Measurements from ENCODE around the gene RASGEF1C. TPM values are rescaled to one million over a fixed set of nuclear protein-coding genes. Genes with fewer than 3 reads are reported as not detected.

Gene RASGEF1C
- total and polyA plus RNA-seq, 2 of the 13 experiments (the other 11 are each of a cell fraction or from before 2014, with no cell fraction given), result not detected

DNA sequence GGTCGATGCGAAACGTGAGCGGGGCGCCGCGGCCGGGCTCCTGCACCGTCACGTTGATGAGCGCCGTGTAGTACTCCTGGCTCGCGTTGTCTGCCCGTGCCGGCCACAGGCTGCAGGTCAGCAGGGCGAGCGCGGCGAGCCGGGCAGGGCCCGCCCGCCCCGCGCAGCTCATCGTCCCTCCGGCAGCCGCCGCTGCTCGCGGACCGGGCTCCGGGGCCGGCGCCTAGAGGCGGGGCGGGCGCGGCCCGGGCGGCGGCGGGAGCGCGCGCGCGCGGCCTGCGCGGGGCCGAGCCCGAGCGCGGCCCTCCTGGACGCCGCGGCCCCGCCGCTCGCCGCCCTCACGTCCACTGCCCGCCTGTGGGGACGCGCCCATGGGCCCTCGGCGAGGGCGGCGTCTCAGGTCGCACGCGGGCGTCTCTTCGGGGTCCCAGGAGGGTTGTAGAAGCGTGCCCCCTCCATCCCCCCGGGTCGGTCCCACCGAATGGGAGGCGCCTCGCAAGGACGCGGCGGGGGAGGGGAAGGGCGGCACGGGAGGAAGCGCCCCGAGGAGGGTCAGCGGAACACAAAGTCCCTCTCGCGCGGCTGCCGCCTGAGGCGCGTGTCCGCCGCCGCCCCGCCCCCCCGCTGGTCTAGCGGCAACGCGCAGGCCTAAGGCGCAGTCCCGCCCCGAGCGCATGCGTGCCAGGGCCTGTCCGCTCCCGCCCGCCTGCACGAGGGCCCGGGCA, 137.3 kb downstream of the RASGEF1C start, which contains the start of gene RNF130 (continued):
- TF ChIP-seq, protein P1, sequence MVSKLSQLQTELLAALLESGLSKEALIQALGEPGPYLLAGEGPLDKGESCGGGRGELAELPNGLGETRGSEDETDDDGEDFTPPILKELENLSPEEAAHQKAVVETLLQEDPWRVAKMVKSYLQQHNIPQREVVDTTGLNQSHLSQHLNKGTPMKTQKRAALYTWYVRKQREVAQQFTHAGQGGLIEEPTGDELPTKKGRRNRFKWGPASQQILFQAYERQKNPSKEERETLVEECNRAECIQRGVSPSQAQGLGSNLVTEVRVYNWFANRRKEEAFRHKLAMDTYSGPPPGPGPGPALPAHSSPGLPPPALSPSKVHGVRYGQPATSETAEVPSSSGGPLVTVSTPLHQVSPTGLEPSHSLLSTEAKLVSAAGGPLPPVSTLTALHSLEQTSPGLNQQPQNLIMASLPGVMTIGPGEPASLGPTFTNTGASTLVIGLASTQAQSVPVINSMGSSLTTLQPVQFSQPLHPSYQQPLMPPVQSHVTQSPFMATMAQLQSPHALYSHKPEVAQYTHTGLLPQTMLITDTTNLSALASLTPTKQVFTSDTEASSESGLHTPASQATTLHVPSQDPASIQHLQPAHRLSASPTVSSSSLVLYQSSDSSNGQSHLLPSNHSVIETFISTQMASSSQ (IDR thresholded peaks at IDR 0.05; ENCODE audit: low read depth), result no peak
- TF ChIP-seq, protein P1 (CRISPR knock-in tag; IDR thresholded peaks at IDR 0.05; ENCODE audit: borderline replicate concordance), result peak; percentile 47
- TF ChIP-seq ZNF580 (CRISPR knock-in tag; IDR thresholded peaks at IDR 0.05; ENCODE audit: borderline replicate concordance, low read depth) (peak; percentile 98; the same call in 1 of the 2 replicates), POLR2AphosphoS5 (IDR thresholded peaks at IDR 0.05; ENCODE audit: low read depth, low read length) (peak; percentile 53), ARNTL (CRISPR knock-in tag; IDR thresholded peaks at IDR 0.05) (peak; percentile 35; the same call in 1 of the 2 replicates), CC2D1A (CRISPR knock-in tag; IDR thresholded peaks at IDR 0.05) (peak; percentile 98; the same call in 1 of the 2 replicates), ZNF737 (CRISPR knock-in tag; IDR thresholded peaks at IDR 0.05; ENCODE audit: borderline replicate concordance) (no peak), ZNF790 (CRISPR knock-in tag; IDR thresholded peaks at IDR 0.05; ENCODE audit: borderline replicate concordance) (peak; percentile 93; the same call in 1 of the 2 replicates), TBL1XR1 (IDR thresholded peaks at IDR 0.05; ENCODE audit: borderline replicate concordance, low read length, partially characterized antibody) (no peak), BRF2 (CRISPR knock-in tag; IDR thresholded peaks at IDR 0.05) (peak; percentile 100), TSC22D2 (CRISPR knock-in tag; IDR thresholded peaks at IDR 0.05; ENCODE audit: borderline replicate concordance) (peak; percentile 98), NKX3-1 (CRISPR knock-in tag; IDR thresholded peaks at IDR 0.05) (peak; percentile 99), ZNF343 (CRISPR knock-in tag; IDR thresholded peaks at IDR 0.05) (peak; percentile 96), MXI1 (IDR thresholded peaks at IDR 0.05; ENCODE audit: borderline replicate concordance, low read depth, low read length) (peak; percentile 33; the same call in 1 of the 3 replicates), DMAP1 (CRISPR knock-in tag; IDR thresholded peaks at IDR 0.05) (peak; percentile 71; the same call in 1 of the 2 replicates), ZNF543 (CRISPR knock-in tag; IDR thresholded peaks at IDR 0.05) (peak; percentile 92; the same call in 1 of the 2 replicates), GATAD2A (CRISPR knock-in tag; IDR thresholded peaks at IDR 0.05) (no peak; the same call in 1 of the 2 replicates), LCORL (IDR thresholded peaks at IDR 0.05) (no peak), LCORL (CRISPR knock-in tag; IDR thresholded peaks at IDR 0.05) (0 out of 2 replicates have a peak, but pooled peaks have one; percentile 19), KLF12 (CRISPR knock-in tag; IDR thresholded peaks at IDR 0.05; ENCODE audit: borderline replicate concordance) (peak; percentile 97), EZH2 (conservative IDR thresholded peaks at IDR 0.05; ENCODE audit: low read depth, low read length) (no peak), HOXD1 (CRISPR knock-in tag; IDR thresholded peaks at IDR 0.05) (peak; percentile 89; the same call in 1 of the 2 replicates)
- TF ChIP-seq, protein P2, sequence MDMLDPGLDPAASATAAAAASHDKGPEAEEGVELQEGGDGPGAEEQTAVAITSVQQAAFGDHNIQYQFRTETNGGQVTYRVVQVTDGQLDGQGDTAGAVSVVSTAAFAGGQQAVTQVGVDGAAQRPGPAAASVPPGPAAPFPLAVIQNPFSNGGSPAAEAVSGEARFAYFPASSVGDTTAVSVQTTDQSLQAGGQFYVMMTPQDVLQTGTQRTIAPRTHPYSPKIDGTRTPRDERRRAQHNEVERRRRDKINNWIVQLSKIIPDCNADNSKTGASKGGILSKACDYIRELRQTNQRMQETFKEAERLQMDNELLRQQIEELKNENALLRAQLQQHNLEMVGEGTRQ (IDR thresholded peaks at IDR 0.05; ENCODE audit: low read depth, low read length), result no peak
- TF ChIP-seq, protein P2 (CRISPR knock-in tag; IDR thresholded peaks at IDR 0.05; ENCODE audit: borderline replicate concordance), result no peak
